ENCODE results near the gene SEC14L5. TPM values are rescaled to one million over a fixed set of nuclear protein-coding genes. Genes with fewer than 3 reads are reported as not detected.

SEC14L5 gene
- total RNA-seq, 1 experiment from 2014 or later, result 2.3 TPM

GRCh38 chr16:4976611-4977145 lies 18.5 kb downstream of the SEC14L5 start (continued):
- TF ChIP-seq ELF4 (CRISPR knock-in tag; IDR thresholded peaks at IDR 0.05; ENCODE audit: low read depth) (no peak), GRHL2 (CRISPR knock-in tag; IDR thresholded peaks at IDR 0.05; ENCODE audit: insufficient replicate concordance, severe bottlenecking) (no peak)

GRCh38 chr16:4979164-4979563 lies 21.0 kb downstream of the SEC14L5 start:
- ATAC-seq (no peak), DNase-seq (ENCODE audit: low spot score) (no peak)
- ChIA-PET CTCF (no interaction called here), POLR2A (no interaction called here)
- Mint-ChIP-seq H3K27ac (no peak overlapping the region), H3K4me1 (no peaks in the 10 kb centered on the region), H3K27me3 (ENCODE audit: low read depth) (no peaks in the 10 kb centered on the region; the same call in 1 of the 2 replicates), H3K36me3 (no peaks in the 10 kb centered on the region), H3K4me3 (no peak overlapping the region), H3K9me3 (peaks cover 4% of the 10 kb centered on the region)
- TF ChIP-seq ZNF121 (CRISPR knock-in tag; IDR thresholded peaks at IDR 0.05), result no peak
- TF ChIP-seq ZNF396 (CRISPR knock-in tag; IDR thresholded peaks at IDR 0.05; ENCODE audit: borderline replicate concordance), result no peak
- TF ChIP-seq ZNF532 (CRISPR knock-in tag; IDR thresholded peaks at IDR 0.05; ENCODE audit: borderline replicate concordance), result no peak
- TF ChIP-seq NFE2L1 (CRISPR knock-in tag; IDR thresholded peaks at IDR 0.05), result no peak
- no peak for TF ChIP-seq HMGXB4 (CRISPR knock-in tag; IDR thresholded peaks at IDR 0.05)
- no peak for TF ChIP-seq GRHL2 (CRISPR knock-in tag; IDR thresholded peaks at IDR 0.05; ENCODE audit: insufficient replicate concordance, severe bottlenecking)
- no peak for TF ChIP-seq STAT6 (CRISPR knock-in tag; conservative IDR thresholded peaks at IDR 0.05; ENCODE audit: low read depth)
- no peak for TF ChIP-seq ZBTB21 (CRISPR knock-in tag; IDR thresholded peaks at IDR 0.05; ENCODE audit: borderline replicate concordance)
- TF ChIP-seq ZNF281 (CRISPR knock-in tag; IDR thresholded peaks at IDR 0.05), result no peak
- no peak for TF ChIP-seq ELF4 (CRISPR knock-in tag; IDR thresholded peaks at IDR 0.05; ENCODE audit: low read depth)
